ENCODE data around the gene MAPK10.
A peak's percentile ranks its signal among the peaks of the same experiment; 100 is the strongest.

The MAPK10 gene

GRCh38 chr4:86019362-86019761 is 340.5 kb downstream of the MAPK10 start:
- H3K27me3 ChIP-seq: no peaks in the 10 kb centered on the region
- H3K4me3 ChIP-seq: no peak overlapping the region
- H3K9me3 ChIP-seq: no peaks in the 10 kb centered on the region
- intact Hi-C loops (cut with DNase I; ENCODE audit: low total_unique reads): no loop called here
- no peaks in the 10 kb centered on the region for H3K36me3 ChIP-seq
- no peak overlapping the region for H3K27ac ChIP-seq
- DNase-seq: no peak
- TF ChIP-seq, protein P1, sequence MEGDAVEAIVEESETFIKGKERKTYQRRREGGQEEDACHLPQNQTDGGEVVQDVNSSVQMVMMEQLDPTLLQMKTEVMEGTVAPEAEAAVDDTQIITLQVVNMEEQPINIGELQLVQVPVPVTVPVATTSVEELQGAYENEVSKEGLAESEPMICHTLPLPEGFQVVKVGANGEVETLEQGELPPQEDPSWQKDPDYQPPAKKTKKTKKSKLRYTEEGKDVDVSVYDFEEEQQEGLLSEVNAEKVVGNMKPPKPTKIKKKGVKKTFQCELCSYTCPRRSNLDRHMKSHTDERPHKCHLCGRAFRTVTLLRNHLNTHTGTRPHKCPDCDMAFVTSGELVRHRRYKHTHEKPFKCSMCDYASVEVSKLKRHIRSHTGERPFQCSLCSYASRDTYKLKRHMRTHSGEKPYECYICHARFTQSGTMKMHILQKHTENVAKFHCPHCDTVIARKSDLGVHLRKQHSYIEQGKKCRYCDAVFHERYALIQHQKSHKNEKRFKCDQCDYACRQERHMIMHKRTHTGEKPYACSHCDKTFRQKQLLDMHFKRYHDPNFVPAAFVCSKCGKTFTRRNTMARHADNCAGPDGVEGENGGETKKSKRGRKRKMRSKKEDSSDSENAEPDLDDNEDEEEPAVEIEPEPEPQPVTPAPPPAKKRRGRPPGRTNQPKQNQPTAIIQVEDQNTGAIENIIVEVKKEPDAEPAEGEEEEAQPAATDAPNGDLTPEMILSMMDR (IDR thresholded peaks at IDR 0.05): no peak
- H3K4me1 ChIP-seq: peaks cover 0 to 11% (median 5%) of the 10 kb centered on the region in 4 donors

GRCh38 chr4:86015412-86016350 is 344.2 kb downstream of the MAPK10 start:
- no peaks in the 10 kb centered on the region for H3K27me3 ChIP-seq
- no peaks in the 10 kb centered on the region for H3K36me3 ChIP-seq
- H3K9me3 ChIP-seq: no peaks in the 10 kb centered on the region
- H3K4me3 ChIP-seq: no peak overlapping the region
- peaks cover 0 to 43% (median 20%) of the 10 kb centered on the region in 4 donors for H3K4me1 ChIP-seq
- intact Hi-C loops (cut with DNase I; ENCODE audit: low total_unique reads): no loop called here
- DNase-seq: no peak
- no peak overlapping the region for H3K27ac ChIP-seq
- TF ChIP-seq, protein P1 (IDR thresholded peaks at IDR 0.05): no peak

GRCh38 chr4:86014599-86014998 is 345.3 kb downstream of the MAPK10 start:
- TF ChIP-seq, protein P1 (IDR thresholded peaks at IDR 0.05): no peak
- Histone ChIP-seq H3K36me3 (no peaks in the 10 kb centered on the region), H3K9me3 (no peaks in the 10 kb centered on the region), H3K27ac (no peak overlapping the region), H3K4me1 (peaks cover 0 to 43% (median 20%) of the 10 kb centered on the region in 4 donors), H3K27me3 (no peaks in the 10 kb centered on the region), H3K4me3 (no peak overlapping the region)
- intact Hi-C loops (cut with DNase I; ENCODE audit: low total_unique reads): no loop called here
- DNase-seq: no peak

DNA sequence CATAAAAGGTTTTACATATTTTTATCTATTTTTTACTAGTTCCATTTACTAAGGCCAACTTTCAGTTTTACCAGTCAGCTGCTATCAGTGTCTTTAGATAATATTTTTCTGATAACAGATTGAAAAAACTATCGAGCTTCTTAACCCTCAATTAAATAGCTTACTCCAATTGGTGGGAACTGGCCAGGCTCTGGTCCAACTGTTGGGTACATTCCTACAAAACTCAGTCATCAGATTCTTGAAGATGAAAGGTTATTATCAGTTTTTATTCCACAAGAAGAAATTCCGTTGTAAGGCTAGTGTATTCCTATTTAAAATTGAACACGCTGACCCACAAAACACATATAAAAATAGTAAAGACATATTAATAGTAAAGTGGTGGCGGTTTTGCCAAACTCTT is 346.2 kb downstream of the MAPK10 start:
- Histone ChIP-seq H3K4me1 (peaks cover 0 to 43% (median 20%) of the 10 kb centered on the region in 4 donors), H3K27ac (no peak overlapping the region), H3K36me3 (no peaks in the 10 kb centered on the region), H3K9me3 (no peaks in the 10 kb centered on the region), H3K27me3 (no peaks in the 10 kb centered on the region), H3K4me3 (no peak overlapping the region)
- intact Hi-C loops (cut with DNase I; ENCODE audit: low total_unique reads): no loop called here
- TF ChIP-seq, protein P1 (IDR thresholded peaks at IDR 0.05): no peak
- DNase-seq: no peak

DNA sequence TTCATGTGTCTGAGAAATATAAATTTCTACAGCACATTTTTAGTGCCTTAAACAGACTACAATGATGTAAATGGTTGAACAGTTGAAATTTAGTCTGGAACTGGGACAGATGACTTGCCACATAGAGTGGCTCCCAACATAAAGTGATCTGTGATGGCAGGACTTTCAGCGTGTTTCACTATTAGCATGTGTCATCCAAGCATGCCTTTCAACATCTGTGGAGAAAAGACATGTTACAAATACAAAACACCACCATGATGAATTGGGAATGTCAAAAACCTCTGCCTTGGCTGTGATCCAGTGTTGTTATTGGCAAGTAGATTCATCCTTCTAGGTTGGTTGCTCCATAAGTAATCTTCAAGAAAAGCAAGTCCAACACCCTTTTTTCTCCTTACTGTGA is 348.7 kb downstream of the MAPK10 start:
- Histone ChIP-seq H3K9me3 (no peaks in the 10 kb centered on the region), H3K36me3 (no peaks in the 10 kb centered on the region), H3K4me1 (peaks cover 0 to 43% (median 20%) of the 10 kb centered on the region in 4 donors), H3K4me3 (no peak overlapping the region), H3K27me3 (no peaks in the 10 kb centered on the region), H3K27ac (peak overlapping the region in 1 of 2 donors; percentile 22)
- peak in 1 of 2 donors; percentile 33 for DNase-seq
- intact Hi-C loops (cut with DNase I; ENCODE audit: low total_unique reads): no loop called here
- TF ChIP-seq, protein P1 (IDR thresholded peaks at IDR 0.05): no peak

Data from tibial artery (tissue), 4 donors.